Measurements from ENCODE around the gene TRPV5. TPM values are rescaled to one million over a fixed set of nuclear protein-coding genes. Genes with fewer than 3 reads are reported as not detected.

TRPV5 gene
- total and polyA plus RNA-seq, 2 experiments from 2014 or later: not detected

GRCh38 chr7:142890874-142891485, 42.6 kb downstream of the TRPV5 start:
- TF ChIP-seq EZH2 (IDR thresholded peaks at IDR 0.05; ENCODE audit: borderline replicate concordance): no peak
- TF ChIP-seq CTCF (IDR thresholded peaks at IDR 0.05; ENCODE audit: poor library complexity): no peak
- TF ChIP-seq EZH2phosphoT487 (IDR thresholded peaks at IDR 0.05; ENCODE audit: low read depth, severe bottlenecking, unreplicated experiment): no peak
- 83% methylated on average over 10 of the region's 12 CpGs for whole genome bisulfite sequencing (ENCODE audit: low lambda C conversion rate, missing lambda C conversion rate)
- H4K20me1 ChIP-seq (ENCODE audit: insufficient read depth, poor library complexity, severe bottlenecking): no peaks in the 10 kb centered on the region
- H3K9me2 ChIP-seq (replicated peaks; ENCODE audit: insufficient read depth): no peaks in the 10 kb centered on the region
- DNase-seq (ENCODE audit: low spot score): no peak
- no peak overlapping the region for H2AFZ ChIP-seq
- H3K27ac ChIP-seq: no peak overlapping the region
- no peaks in the 10 kb centered on the region for H3K36me3 ChIP-seq (replicated peaks; ENCODE audit: insufficient read depth, low read depth)
- H3K9me3 ChIP-seq (ENCODE audit: low read depth): no peaks in the 10 kb centered on the region
- no peak overlapping the region for H3K4me2 ChIP-seq
- no peak overlapping the region for H3K4me3 ChIP-seq
- H3K4me1 ChIP-seq (ENCODE audit: insufficient read depth): peaks cover 19% of the 10 kb centered on the region
- no peaks in the 10 kb centered on the region for H3K79me2 ChIP-seq
- no peaks in the 10 kb centered on the region for H3K27me3 ChIP-seq

GRCh38 chr7:142889816-142890215, 43.7 kb downstream of the TRPV5 start:
- no peak for TF ChIP-seq EZH2phosphoT487 (IDR thresholded peaks at IDR 0.05; ENCODE audit: low read depth, severe bottlenecking, unreplicated experiment)
- no peak for TF ChIP-seq EZH2 (IDR thresholded peaks at IDR 0.05; ENCODE audit: borderline replicate concordance)
- TF ChIP-seq CTCF (IDR thresholded peaks at IDR 0.05; ENCODE audit: poor library complexity): no peak
- H3K4me3 ChIP-seq: no peak overlapping the region
- H3K9me3 ChIP-seq (ENCODE audit: low read depth): no peaks in the 10 kb centered on the region
- no peak overlapping the region for H2AFZ ChIP-seq
- no peaks in the 10 kb centered on the region for H4K20me1 ChIP-seq (ENCODE audit: insufficient read depth, poor library complexity, severe bottlenecking)
- H3K9me2 ChIP-seq (replicated peaks; ENCODE audit: insufficient read depth): no peaks in the 10 kb centered on the region
- WGBS (ENCODE audit: low lambda C conversion rate, missing lambda C conversion rate): 59% methylated on average over 3 of the region's 3 CpGs
- H3K27ac ChIP-seq: no peak overlapping the region
- no peaks in the 10 kb centered on the region for H3K27me3 ChIP-seq
- peaks cover 7% of the 10 kb centered on the region for H3K4me1 ChIP-seq (ENCODE audit: insufficient read depth)
- peak; percentile 48 for DNase-seq (ENCODE audit: low spot score)
- H3K4me2 ChIP-seq: no peak overlapping the region
- no peaks in the 10 kb centered on the region for H3K36me3 ChIP-seq (replicated peaks; ENCODE audit: insufficient read depth, low read depth)
- no peaks in the 10 kb centered on the region for H3K79me2 ChIP-seq

GRCh38 chr7:142887282-142888015, 46.1 kb downstream of the TRPV5 start:
- no peak for TF ChIP-seq EZH2phosphoT487 (IDR thresholded peaks at IDR 0.05; ENCODE audit: low read depth, severe bottlenecking, unreplicated experiment)
- no peak for TF ChIP-seq CTCF (IDR thresholded peaks at IDR 0.05; ENCODE audit: poor library complexity)
- no peak for TF ChIP-seq EZH2 (IDR thresholded peaks at IDR 0.05; ENCODE audit: borderline replicate concordance)
- Histone ChIP-seq H3K9me2 (replicated peaks; ENCODE audit: insufficient read depth) (no peaks in the 10 kb centered on the region), H3K4me3 (no peak overlapping the region), H4K20me1 (ENCODE audit: insufficient read depth, poor library complexity, severe bottlenecking) (no peaks in the 10 kb centered on the region), H3K36me3 (replicated peaks; ENCODE audit: insufficient read depth, low read depth) (no peaks in the 10 kb centered on the region), H3K4me2 (no peak overlapping the region), H3K27ac (no peak overlapping the region), H3K4me1 (ENCODE audit: insufficient read depth) (no peaks in the 10 kb centered on the region), H3K79me2 (no peaks in the 10 kb centered on the region), H3K9me3 (ENCODE audit: low read depth) (no peaks in the 10 kb centered on the region), H3K27me3 (no peaks in the 10 kb centered on the region), H2AFZ (no peak overlapping the region)
- 92% methylated on average over 12 of the region's 12 CpGs for WGBS (ENCODE audit: low lambda C conversion rate, missing lambda C conversion rate)
- DNase-seq (ENCODE audit: low spot score): no peak

Data from hepatocyte (in vitro differentiated cells).